ENCODE measurements around the gene LUZP1.

DNA sequence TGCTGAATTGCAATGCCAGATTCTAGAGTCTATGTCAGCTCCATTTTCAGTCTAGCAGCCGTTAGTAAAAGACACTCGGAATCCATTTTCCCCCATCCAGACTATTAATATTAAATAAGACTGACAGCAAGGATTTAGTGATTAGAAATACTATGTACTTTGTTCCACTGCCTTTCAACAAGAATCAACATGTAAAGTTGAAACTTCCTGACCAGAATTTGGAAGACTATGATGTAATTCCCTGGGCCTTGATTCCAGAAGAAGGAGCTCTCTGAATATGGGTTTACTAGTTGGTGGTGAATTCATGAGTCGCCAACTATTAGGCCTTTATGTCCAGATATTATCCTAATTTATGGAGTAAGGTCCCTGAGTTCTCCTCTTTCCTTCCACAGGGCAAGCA, 124.6 kb downstream of the LUZP1 start:
- TF ChIP-seq CTCF (IDR thresholded peaks at IDR 0.05) (no peak), EP300 (IDR thresholded peaks at IDR 0.05) (no peak)

All from ovary (tissue), 3 donors.